Measurements from ENCODE around the gene LINGO4. TPM values are rescaled to one million over a fixed set of nuclear protein-coding genes. Genes with fewer than 3 reads are reported as not detected.
A peak's percentile ranks its signal among the peaks of the same experiment; 100 is the strongest.

LINGO4 gene
- total and polyA plus RNA-seq, 2 of the 13 experiments (the other 11 are each of a cell fraction or from before 2014, with no cell fraction given): 0.02 to 0.05 TPM

- no peak for TF ChIP-seq UBTF (CRISPR knock-in tag; IDR thresholded peaks at IDR 0.05)
- no peak for TF ChIP-seq ZNF749 (CRISPR knock-in tag; IDR thresholded peaks at IDR 0.05; ENCODE audit: borderline replicate concordance)
- TF ChIP-seq ZNF326 (CRISPR knock-in tag; IDR thresholded peaks at IDR 0.05; ENCODE audit: borderline replicate concordance): no peak
- no peak for TF ChIP-seq U2AF2 (IDR thresholded peaks at IDR 0.05; ENCODE audit: low read depth, low read length)
These were observed 41.5 kb upstream of the LINGO4 start (continued) for GRCh38 chr1:151846686-151847237.

- POLR2A ChIA-PET: interaction anchor here (0.7 kb wide), 1 partner anchor 306 kb away, joined by 3 read pairs; the partner anchor contains the start of gene TUFT1
- peaks cover 0 to 42% of the 10 kb centered on the region in 2 experiments; a peak in 2 of 5 replicates for H3K27me3 ChIP-seq (ENCODE audit: control insufficient read depth in 1 of 2, insufficient read depth in 2 of 2, low read length in 2 of 2)
- H3K79me2 ChIP-seq (ENCODE audit: insufficient read depth, low read length): no peaks in the 10 kb centered on the region
- H3K9ac ChIP-seq (ENCODE audit: insufficient read depth, low read depth, low read length): no peak overlapping the region
- FAIRE-seq (no peak), DNase-seq (ENCODE audit: low spot score) (peak; percentile 41), ATAC-seq (peak; percentile 82)
- H3K36me3 ChIP-seq (replicated peaks in 1 of 2; ENCODE audit: control insufficient read depth in 1 of 2, insufficient read depth in 2 of 2, low read length in 2 of 2): no peaks in the 10 kb centered on the region
- TF ChIP-seq IRF1 (CRISPR knock-in tag; IDR thresholded peaks at IDR 0.05; ENCODE audit: low read depth): no peak
- no peak for TF ChIP-seq KDM3A (CRISPR knock-in tag; IDR thresholded peaks at IDR 0.05; ENCODE audit: low read depth)
- TF ChIP-seq MNT (IDR thresholded peaks at IDR 0.05): peak; percentile 67
- TF ChIP-seq MXD1 (CRISPR knock-in tag; IDR thresholded peaks at IDR 0.05): no peak
- TF ChIP-seq SIX4 (CRISPR knock-in tag; IDR thresholded peaks at IDR 0.05): no peak
- peak; percentile 52; the same call in 1 of the 2 replicates for TF ChIP-seq ELF1 (CRISPR knock-in tag; IDR thresholded peaks at IDR 0.05)
- TF ChIP-seq ZNF737 (CRISPR knock-in tag; IDR thresholded peaks at IDR 0.05; ENCODE audit: borderline replicate concordance): no peak
- TF ChIP-seq ZNF597 (CRISPR knock-in tag; IDR thresholded peaks at IDR 0.05): no peak
- peak; percentile 4; the same call in 1 of the 2 replicates for TF ChIP-seq CTCF (CRISPR knock-in tag; IDR thresholded peaks at IDR 0.05)
- no peak for TF ChIP-seq ATAD3A (CRISPR knock-in tag; IDR thresholded peaks at IDR 0.05)
- H3K4me2 ChIP-seq (ENCODE audit: low read depth, low read length): peak overlapping the region; percentile 20; the same call in 1 of the 2 replicates
- H2AFZ ChIP-seq (ENCODE audit: low read length): no peak overlapping the region
- intact Hi-C loops (cut with micrococcal nuclease; ENCODE audit: unreplicated experiment) (no loop called here), in situ Hi-C loops (cut with HindIII; ENCODE audit: extremely low pct_ligation_motif_present, low pct_unique_long_range_greater_than_20kb) (no loop called here)
- no peak overlapping the region for H3K4me3 ChIP-seq (replicated peaks in 1 of 3; ENCODE audit: insufficient read depth in 1 of 3, low read depth in 2 of 3, low read length in 3 of 3)
- H3K4me1 ChIP-seq (ENCODE audit: insufficient read depth, low read length): peaks cover 17% of the 10 kb centered on the region
- no peak overlapping the region for H3K27ac ChIP-seq (ENCODE audit: extremely low read length, insufficient read depth, low read length)
- BruUV-seq (replicated peaks): no TSS peak
- no peaks in the 10 kb centered on the region for H3K9me3 ChIP-seq (ENCODE audit: low read length)
- CTCF ChIA-PET (ENCODE audit: low intra/inter-chr PET ratio, low total read pairs): no interaction called here
- WGBS (ENCODE audit: low lambda C conversion rate): 8% methylated on average over 6 of the region's 6 CpGs
- no peaks in the 10 kb centered on the region for H4K20me1 ChIP-seq (ENCODE audit: insufficient read depth, low read length)
These were observed 40.9 kb upstream of the LINGO4 start for GRCh38 chr1:151846062-151846568.

Data from HepG2 (cell line).